A673 (cell line): Measurements from ENCODE around the gene VAV2.

Experiments used
- CTCF ChIP-seq: fragments of 300-800, 200-600 bp; sonication (generic); conservative IDR thresholded peaks from 2 replicates; pipeline ENCODE4 v1.5.1; 2017; ENCODE audit warnings: low read depth, mild to moderate bottlenecking, antibody characterized with exemption, low read length, moderate library complexity, mixed read lengths
- EZH2 ChIP-seq: fragments of 200-600 bp; sonication (generic); IDR thresholded peaks from 2 replicates; pipeline ENCODE4 v1.6.1; 2017; ENCODE audit warnings: borderline replicate concordance, low read depth, mild to moderate bottlenecking, mixed read lengths, antibody characterized with exemption, low read length; ENCODE audit not compliant: poor library complexity, severe bottlenecking

GRCh38 chr9:134041649-134041962 lies 49.5 kb upstream of the VAV2 start:
- TF ChIP-seq CTCF = no peak
- TF ChIP-seq EZH2 = no peak
